H1 (cell line): ENCODE measurements around the gene TMBIM1. TPM values are rescaled to one million over a fixed set of nuclear protein-coding genes. Genes with fewer than 3 reads are reported as not detected.

Experiments used
- CTCF ChIA-PET: fragments of 300-600 bp; sonication (Branson Sonifier 250); formaldehyde crosslinking; loops from one replicate; lab custom pipeline; 2021; ENCODE audit not compliant: partially characterized antibody; lab: Charles Lee
- POLR2A ChIA-PET: fragments of 300-600 bp; sonication (Branson Sonifier 250); formaldehyde crosslinking; loops from one replicate; lab custom pipeline; 2021; ENCODE audit warnings: inconsistent platforms; ENCODE audit not compliant: partially characterized antibody; lab: Charles Lee
- DNase-seq, 2 experiments: peaks; one replicate each; pipeline versions ENCODE4 v3.0.0 to v3.0.0-alpha.2; 2010 to 2022; ENCODE audit warnings: low spot score in 2 of 2, low read depth in 1 of 2, mixed read lengths in 1 of 2
- FAIRE-seq: peaks from 2 replicates; lab custom pipeline; 2011; peaks lifted over from hg19 to GRCh38; lab: Jason Lieb, UNC
- H2AFZ ChIP-seq: 2 replicates; pipeline ENCODE4 v1.8.1; 2012; ENCODE audit warnings: low read length, inconsistent platforms
- H2AK5ac ChIP-seq: 2 replicates; pipeline ENCODE4 v1.6.1; 2013; ENCODE audit warnings: low read depth, low read length
- H2BK120ac ChIP-seq: replicated peaks from 2 replicates; pipeline ENCODE3; 2013; ENCODE audit warnings: low read depth, low read length, inconsistent platforms
- H2BK12ac ChIP-seq: 2 replicates; pipeline ENCODE4 v1.6.1; 2013; ENCODE audit warnings: low read depth, low read length
- H2BK15ac ChIP-seq: 2 replicates; pipeline ENCODE4 v1.6.1; 2013; ENCODE audit warnings: low read length
- H2BK20ac ChIP-seq: 2 replicates; pipeline ENCODE4 v1.6.1; 2013; ENCODE audit warnings: low read length
- H2BK5ac ChIP-seq: 2 replicates; pipeline ENCODE4 v1.6.1; 2013; ENCODE audit warnings: low read depth, low read length
- H3K14ac ChIP-seq: 2 replicates; pipeline ENCODE4 v1.6.1; 2013; ENCODE audit warnings: inconsistent platforms; ENCODE audit not compliant: insufficient read length
- H3K18ac ChIP-seq: 2 replicates; pipeline ENCODE4 v1.6.1; 2013; ENCODE audit warnings: low read length; ENCODE audit errors: extremely low read depth
- H3K23ac ChIP-seq: 2 replicates; pipeline ENCODE4 v1.6.1; 2013; ENCODE audit warnings: inconsistent platforms; ENCODE audit not compliant: insufficient read length
- H3K23me2 ChIP-seq: 2 replicates; pipeline ENCODE4 v1.6.1; 2013; ENCODE audit warnings: low read depth, low read length
- H3K27ac ChIP-seq: 2 replicates; pipeline ENCODE4 v1.6.1; 2011; ENCODE audit warnings: low read depth, low read length, inconsistent platforms
- H3K27me3 ChIP-seq, 4 experiments: replicated peaks in 1 of 4; 1 replicate in 1 of 4; 2 replicates in 3 of 4; pipeline versions ENCODE4 v1.6.1 to v1.8.1; 2011 to 2013; ENCODE audit warnings: low read length in 3 of 4, mild to moderate bottlenecking in 3 of 4, inconsistent platforms in 2 of 4, mixed read lengths in 2 of 4, moderate library complexity in 1 of 4; ENCODE audit not compliant: control insufficient read depth in 3 of 4, insufficient read depth in 3 of 4; ENCODE audit errors: extremely low read depth in 1 of 4
- H3K36me3 ChIP-seq, 4 experiments: 2 replicates each; pipeline versions ENCODE4 v1.6.1 to v1.8.1; 2011 to 2013; ENCODE audit warnings: mild to moderate bottlenecking in 4 of 4, low read length in 3 of 4, moderate library complexity in 2 of 4, control low read depth in 1 of 4, inconsistent platforms in 1 of 4; ENCODE audit not compliant: insufficient read depth in 4 of 4, control insufficient read depth in 2 of 4
- H3K4ac ChIP-seq: replicated peaks from 2 replicates; pipeline ENCODE3; 2013; ENCODE audit warnings: low read length, low read depth, mixed read lengths, inconsistent platforms; ENCODE audit not compliant: insufficient read length
- H3K4me1 ChIP-seq, 4 experiments: replicated peaks in 1 of 4; 1 replicate in 1 of 4; 2 replicates in 3 of 4; pipeline versions ENCODE4 v1.6.1 to v1.8.1; 2011 to 2013; ENCODE audit warnings: low read length in 3 of 4, inconsistent platforms in 2 of 4, mixed read lengths in 1 of 4; ENCODE audit not compliant: insufficient read depth in 4 of 4, control insufficient read depth in 3 of 4
- H3K4me2 ChIP-seq, 2 experiments: 2 replicates each; pipeline versions ENCODE4 v1.6.1 to v1.8.1; 2011 to 2013; ENCODE audit warnings: low read depth in 2 of 2, low read length in 2 of 2, control low read depth in 1 of 2, inconsistent platforms in 1 of 2, mild to moderate bottlenecking in 1 of 2; ENCODE audit not compliant: insufficient read depth in 1 of 2
- H3K4me3 ChIP-seq, 4 experiments: fragments of 200-600, 300-600 bp in 1 of 4; sonication (generic), shearing (Covaris generic), sonication (Bioruptor Twin) in 1 of 4; 2 replicates each; pipeline versions ENCODE4 v1.5.1 to v1.8.1; 2011 to 2016; ENCODE audit warnings: low read length in 4 of 4, low read depth in 3 of 4, control low read depth in 2 of 4, inconsistent platforms in 2 of 4, mild to moderate bottlenecking in 2 of 4, mixed read lengths in 1 of 4, moderate library complexity in 1 of 4; ENCODE audit not compliant: insufficient read depth in 2 of 4; ENCODE audit errors: extremely low read depth in 1 of 4
- H3K56ac ChIP-seq: replicated peaks from 2 replicates; pipeline ENCODE3; 2013; ENCODE audit warnings: low read depth, mild to moderate bottlenecking, mixed read lengths, low read length, inconsistent platforms; ENCODE audit not compliant: insufficient read length
- H3K79me1 ChIP-seq: 2 replicates; pipeline ENCODE4 v1.6.1; 2013; ENCODE audit warnings: low read depth, low read length, control low read depth
- H3K79me2 ChIP-seq, 2 experiments: 2 replicates each; pipeline versions ENCODE4 v1.6.1 to v1.8.1; 2012 to 2013; ENCODE audit warnings: low read length in 2 of 2, mild to moderate bottlenecking in 2 of 2, inconsistent platforms in 1 of 2; ENCODE audit not compliant: insufficient read depth in 2 of 2, control insufficient read depth in 1 of 2
- H3K9ac ChIP-seq, 4 experiments: replicated peaks in 1 of 4; 1 replicate in 1 of 4; 2 replicates in 3 of 4; pipeline versions ENCODE4 v1.6.1 to v1.8.1; 2011 to 2013; ENCODE audit warnings: low read depth in 3 of 4, low read length in 3 of 4, control low read depth in 2 of 4, mild to moderate bottlenecking in 2 of 4, moderate library complexity in 2 of 4, inconsistent platforms in 1 of 4; ENCODE audit errors: extremely low read depth in 1 of 4
- H3K9me3 ChIP-seq, 2 experiments: 2 replicates each; pipeline versions ENCODE4 v1.6.1 to v1.8.1; 2012 to 2013; ENCODE audit warnings: mild to moderate bottlenecking in 2 of 2, moderate library complexity in 2 of 2, control low read depth in 1 of 2, inconsistent platforms in 1 of 2, low read depth in 1 of 2, low read length in 1 of 2, mixed read lengths in 1 of 2; ENCODE audit not compliant: insufficient read depth in 2 of 2
- H4K20me1 ChIP-seq, 2 experiments: replicated peaks in 1 of 2; 2 replicates each; pipeline versions ENCODE3 to v1.8.1; 2011 to 2013; ENCODE audit warnings: inconsistent platforms in 2 of 2, low read length in 2 of 2, mild to moderate bottlenecking in 1 of 2; ENCODE audit not compliant: insufficient read depth in 2 of 2, control insufficient read depth in 1 of 2
- H4K5ac ChIP-seq: 2 replicates; pipeline ENCODE4 v1.6.1; 2013; ENCODE audit warnings: low read length, low read depth, mixed read lengths, inconsistent platforms; ENCODE audit not compliant: insufficient read length
- H4K8ac ChIP-seq: 2 replicates; pipeline ENCODE4 v1.8.0; 2013; ENCODE audit warnings: mild to moderate bottlenecking, moderate library complexity, low read length, inconsistent platforms; ENCODE audit not compliant: insufficient read depth; ENCODE audit errors: extremely low read depth
- H4K91ac ChIP-seq: replicated peaks from 2 replicates; pipeline ENCODE3; 2013; ENCODE audit warnings: low read length, mixed read lengths, inconsistent platforms; ENCODE audit not compliant: insufficient read length
- ASH2L ChIP-seq: fragments of 200-600, 300-600 bp; sonication (generic); IDR thresholded peaks from one replicate; pipeline ENCODE4 v1.7.1; 2017; ENCODE audit warnings: low read length
- BACH1 ChIP-seq: IDR thresholded peaks from 2 replicates; pipeline ENCODE4 v1.6.1; 2012; ENCODE audit warnings: low read length, improper control_type of control experiment
- BRCA1 ChIP-seq: IDR thresholded peaks from 2 replicates; pipeline ENCODE4 v1.6.1; 2012; ENCODE audit warnings: low read depth, low read length, improper control_type of control experiment
- CBX5 ChIP-seq: fragments of 300-800, 300-1000 bp; sonication (generic); IDR thresholded peaks from 2 replicates; pipeline ENCODE4 v1.7.1; 2016; ENCODE audit warnings: antibody characterized with exemption, low read length, low read depth
- CREB1 ChIP-seq: IDR thresholded peaks from 2 replicates; pipeline ENCODE4 v1.6.1; 2012; ENCODE audit warnings: inconsistent platforms
- EGR1 ChIP-seq: IDR thresholded peaks from 2 replicates; pipeline ENCODE4 v1.6.1; 2011; ENCODE audit warnings: low read depth, low read length, borderline replicate concordance
- NANOG ChIP-seq: IDR thresholded peaks from 2 replicates; pipeline ENCODE4 v1.6.1; 2011; ENCODE audit warnings: low read length, low read depth, mild to moderate bottlenecking, inconsistent platforms; ENCODE audit not compliant: insufficient read depth, poor library complexity, severe bottlenecking
- POU5F1 ChIP-seq: IDR thresholded peaks from 2 replicates; pipeline ENCODE4 v1.6.1; 2011; ENCODE audit warnings: low read depth, mild to moderate bottlenecking, low read length, moderate library complexity
- RFX5 ChIP-seq: IDR thresholded peaks from 2 replicates; pipeline ENCODE4 v1.6.1; 2011; ENCODE audit warnings: low read depth, low read length, improper control_type of control experiment, borderline replicate concordance
- RNF2 ChIP-seq: fragments of 200-900, 300-1000 bp; sonication (generic); IDR thresholded peaks from 2 replicates; pipeline ENCODE4 v1.7.1; 2016; ENCODE audit warnings: borderline replicate concordance, low read depth, mild to moderate bottlenecking, antibody characterized with exemption, low read length; ENCODE audit not compliant: poor library complexity, severe bottlenecking; ENCODE audit errors: missing control alignments
- TAF1 ChIP-seq: IDR thresholded peaks from 2 replicates; pipeline ENCODE4 v1.6.1; 2011; ENCODE audit warnings: mild to moderate bottlenecking, low read depth, low read length
- WGBS, 2 experiments: shearing (Covaris generic) in 1 of 2; methylation state at CpG; one replicate each; pipeline versions ENCODE4 v1.1.6 to v1.1.7; 2013 to 2015; ENCODE audit warnings: low lambda C conversion rate in 2 of 2, mixed read lengths in 2 of 2, inconsistent platforms in 1 of 2, low coverage in 1 of 2, missing lambda C conversion rate in 1 of 2; ENCODE audit not compliant: insufficient replicate concordance in 2 of 2, insufficient coverage in 1 of 2, insufficient read length in 1 of 2; ENCODE audit errors: extremely low coverage in 1 of 2, missing lambda C conversion rate in 1 of 2; 5-methylcytosine and 5-hydroxymethylcytosine counted together
- polyA plus RNA-seq, 7 experiments: library from polyadenylated mRNA; depleted of rRNA in 3 of 7; stranded (reverse) in 5 of 7; unstranded in 2 of 7; fragments of >200 nt in 5 of 7; fragments of 200-250 nt in 2 of 7; gene quantifications; 1 replicate in 5 of 7; 2 replicates in 1 of 7; 4 replicates in 1 of 7; pipeline versions ENCODE4 v1.2.1 to v1.2.3, GENCODE V29; 2011 to 2013; ENCODE audit warnings: missing spikeins in 2 of 7, mixed read lengths in 2 of 7
- total RNA-seq: library from RNA; stranded (reverse); fragmentation: NEBNext Ultra II Directional; extraction: Animal tissue kit (Norgen Biotek cat#: 25700); gene quantifications from 2 replicates; pipeline ENCODE4 v1.2.1, GENCODE V29; 2021
- TF ChIP-seq, protein P1 (sequence below): IDR thresholded peaks from 2 replicates; pipeline ENCODE4 v1.6.1; 2012; ENCODE audit warnings: inconsistent platforms

TMBIM1 gene
- total and polyA plus RNA-seq, 2 of the 8 experiments (the other 6 are each of a cell fraction or from before 2014, with no cell fraction given), result 22.1 to 36.8 TPM

DNA sequence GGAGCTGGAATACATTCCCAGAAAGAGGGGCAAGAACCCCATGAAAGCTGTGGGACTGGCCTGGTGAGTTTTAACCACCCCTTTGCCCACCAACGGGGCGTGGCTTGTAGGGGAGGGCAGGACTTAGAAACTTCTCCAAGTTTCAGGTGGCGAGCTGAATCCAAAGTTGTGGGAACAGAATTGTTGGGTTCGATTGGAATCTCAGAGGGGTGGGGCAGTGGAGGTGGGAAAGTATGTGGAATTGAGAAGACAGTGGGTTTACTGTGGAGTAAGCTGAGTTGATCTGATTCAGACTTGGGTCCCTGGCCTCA is 20.9 kb downstream of the TMBIM1 start:
- H3K36me3 ChIP-seq, result peaks cover 5 to 40% (median 13%) of the 10 kb centered on the region in 4 experiments; a peak in 6 of 8 replicates
- H4K20me1 ChIP-seq, result peaks cover 0 to 8% of the 10 kb centered on the region in 2 experiments
- H2BK120ac ChIP-seq, result no peak overlapping the region
- no peaks in the 10 kb centered on the region for H3K9me3 ChIP-seq
- no peak overlapping the region for H3K18ac ChIP-seq
- H2AK5ac ChIP-seq, result no peak overlapping the region
- FAIRE-seq (no peak), DNase-seq (no peak)
- H3K9ac ChIP-seq, result no peak overlapping the region; a peak in 1 of 7 replicates
- H3K4me3 ChIP-seq, result peak overlapping the region; percentile 89 to 95 (median 92); a peak in 6 of 8 replicates
- no peak overlapping the region for H3K14ac ChIP-seq
- H4K8ac ChIP-seq, result no peak overlapping the region
- no peak for TF ChIP-seq BACH1
- no peak for TF ChIP-seq CBX5
- no peak for TF ChIP-seq TAF1
- TF ChIP-seq ASH2L, result no peak
- TF ChIP-seq, protein P1, sequence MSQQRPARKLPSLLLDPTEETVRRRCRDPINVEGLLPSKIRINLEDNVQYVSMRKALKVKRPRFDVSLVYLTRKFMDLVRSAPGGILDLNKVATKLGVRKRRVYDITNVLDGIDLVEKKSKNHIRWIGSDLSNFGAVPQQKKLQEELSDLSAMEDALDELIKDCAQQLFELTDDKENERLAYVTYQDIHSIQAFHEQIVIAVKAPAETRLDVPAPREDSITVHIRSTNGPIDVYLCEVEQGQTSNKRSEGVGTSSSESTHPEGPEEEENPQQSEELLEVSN, result no peak
- no peak for TF ChIP-seq BRCA1
- no peak for TF ChIP-seq POU5F1
- TF ChIP-seq RFX5, result no peak
- no peak for TF ChIP-seq RNF2
- TF ChIP-seq NANOG, result no peak
- no peak for TF ChIP-seq EGR1
- no peak for TF ChIP-seq CREB1
- H3K79me1 ChIP-seq, result peaks cover 8% of the 10 kb centered on the region; the same call in 1 of the 2 replicates
- no peak overlapping the region for H2BK5ac ChIP-seq
- H3K79me2 ChIP-seq, result peaks cover 0 to 10% of the 10 kb centered on the region in 2 experiments; a peak in 2 of 4 replicates
- no peak overlapping the region for H2AFZ ChIP-seq
- ChIA-PET CTCF (interaction anchor here (0.7 to 8.2 kb wide), 21 partner anchors 11 to 416 kb away, joined by 3 to 131 read pairs (median 5); partner anchors contain the start of genes CATIP, GPBAR1 and TMBIM1), POLR2A (interaction anchor here (0.9 to 2.8 kb wide), 8 partner anchors 11 to 133 kb away, joined by 3 to 29 read pairs (median 6); partner anchors contain the start of gene GPBAR1)
- H3K4ac ChIP-seq, result no peak overlapping the region
- H3K27ac ChIP-seq, result no peak overlapping the region
- WGBS, 2 experiments, result 72% methylated on average over 4 of the region's 4 CpGs; no CpG with 5 or more reads in 1 of the 2 experiments
- H3K23ac ChIP-seq, result no peak overlapping the region
- H3K27me3 ChIP-seq, result no peaks in the 10 kb centered on the region
- peaks cover 10% of the 10 kb centered on the region for H3K23me2 ChIP-seq
- no peak overlapping the region for H3K56ac ChIP-seq
- H2BK15ac ChIP-seq, result no peak overlapping the region
- no peak overlapping the region for H2BK20ac ChIP-seq
- H4K5ac ChIP-seq, result no peak overlapping the region
- H4K91ac ChIP-seq, result no peak overlapping the region
- peaks cover 0 to 7% (median 4%) of the 10 kb centered on the region in 4 experiments; a peak in 4 of 7 replicates for H3K4me1 ChIP-seq
- peak overlapping the region; percentile 84 to 95 for H3K4me2 ChIP-seq
- no peak overlapping the region for H2BK12ac ChIP-seq
